ENCODE results near the gene PDGFD.

The PDGFD gene

DNA sequence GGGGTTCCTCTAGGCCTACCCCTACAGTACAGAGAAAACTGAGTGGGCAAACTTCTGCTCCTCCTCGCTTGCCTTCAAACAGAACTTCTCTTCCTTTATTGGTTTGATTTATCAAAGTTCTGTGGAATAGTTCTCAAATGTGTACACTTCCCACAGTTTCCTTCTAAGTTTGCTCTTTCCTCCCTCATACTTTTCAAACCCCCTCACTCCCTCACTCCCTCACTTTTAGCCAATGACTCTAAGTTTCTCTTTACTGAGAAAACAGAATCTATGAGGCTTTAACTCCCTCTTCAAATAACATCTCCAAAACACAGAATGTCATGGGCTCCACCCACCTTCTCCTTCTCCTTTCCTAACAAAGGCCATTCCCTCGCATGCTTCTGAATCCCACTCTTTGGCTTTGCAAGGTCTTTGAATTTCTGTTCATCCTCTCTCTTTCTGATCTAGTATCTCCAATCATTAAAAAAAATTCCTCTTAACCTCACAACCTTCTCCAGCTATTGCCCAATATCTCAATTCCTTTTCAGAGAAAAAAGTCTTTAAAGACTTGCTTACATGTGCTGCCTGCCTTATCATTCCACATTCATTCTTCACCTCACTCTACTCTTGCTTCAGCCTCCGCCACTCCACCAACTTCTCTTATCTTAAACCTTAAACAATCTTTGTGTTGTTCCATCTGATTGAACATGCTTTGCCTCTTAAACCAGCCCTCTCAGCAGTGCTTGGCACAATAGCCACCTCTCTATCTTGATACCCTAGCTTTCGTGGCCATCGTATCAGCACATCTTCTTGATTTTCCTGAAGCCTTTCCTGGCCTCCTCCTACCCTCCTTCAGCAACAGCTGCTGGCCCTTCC lies 70.3 kb downstream of the PDGFD start:
- DNase-seq (ENCODE audit: low spot score) = no peak

DNA sequence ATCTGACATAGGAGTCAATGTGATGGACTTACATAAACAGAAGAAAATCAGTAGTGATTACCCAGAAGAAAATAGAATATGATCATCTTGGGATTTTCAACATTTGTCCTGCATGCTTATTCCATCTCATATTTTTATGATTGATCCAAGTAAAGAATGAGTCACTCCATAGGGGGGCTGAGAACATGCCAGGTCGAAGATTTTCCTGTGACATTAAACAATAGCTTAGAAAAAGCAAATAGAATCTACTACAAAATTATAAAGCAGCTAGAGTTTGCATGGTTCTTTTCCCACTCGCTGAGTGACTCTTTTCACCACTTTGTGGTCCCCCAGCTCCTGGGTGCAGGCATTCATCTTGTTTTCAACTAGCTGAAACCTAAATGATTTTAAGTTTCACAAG lies 71.2 kb downstream of the PDGFD start:
- DNase-seq (ENCODE audit: low spot score) = no peak

DNA sequence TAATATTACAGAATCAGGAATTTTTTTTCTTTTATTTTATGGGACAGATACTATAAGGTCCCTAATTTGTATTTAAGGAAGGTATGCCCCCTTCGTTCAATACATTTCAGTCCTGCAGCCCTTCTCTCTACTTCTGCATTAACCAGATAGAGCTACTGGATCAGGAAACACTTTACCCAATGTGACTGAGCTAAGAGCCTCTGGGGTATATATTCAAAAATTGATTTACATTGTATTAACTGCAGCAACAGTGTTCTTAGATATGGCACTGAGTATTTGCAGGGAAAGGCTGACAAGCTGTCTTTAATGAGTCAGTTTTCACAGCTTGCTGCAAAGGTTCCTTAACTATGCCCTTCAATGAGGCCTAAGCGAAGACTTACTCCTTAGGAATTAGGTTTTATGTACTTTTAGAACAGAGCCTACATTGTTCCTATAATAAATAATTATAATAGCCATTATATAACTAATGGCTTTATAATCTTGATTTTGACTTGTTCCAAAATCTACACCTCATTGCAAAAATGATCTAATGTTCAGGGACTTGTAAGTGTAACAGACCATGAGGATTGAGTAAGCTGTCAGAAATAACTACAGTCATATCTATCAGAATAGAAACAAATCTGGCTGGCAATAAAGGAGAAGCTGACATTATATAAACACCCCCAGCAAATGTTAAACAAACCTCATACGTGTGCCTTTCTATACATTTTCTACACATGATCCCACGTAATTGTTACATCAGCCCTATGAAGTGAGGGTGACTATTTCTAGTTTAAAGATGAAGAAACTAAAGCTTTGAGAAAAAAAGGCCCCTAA lies 72.5 kb downstream of the PDGFD start:
- no peak for DNase-seq (ENCODE audit: low spot score)

DNA sequence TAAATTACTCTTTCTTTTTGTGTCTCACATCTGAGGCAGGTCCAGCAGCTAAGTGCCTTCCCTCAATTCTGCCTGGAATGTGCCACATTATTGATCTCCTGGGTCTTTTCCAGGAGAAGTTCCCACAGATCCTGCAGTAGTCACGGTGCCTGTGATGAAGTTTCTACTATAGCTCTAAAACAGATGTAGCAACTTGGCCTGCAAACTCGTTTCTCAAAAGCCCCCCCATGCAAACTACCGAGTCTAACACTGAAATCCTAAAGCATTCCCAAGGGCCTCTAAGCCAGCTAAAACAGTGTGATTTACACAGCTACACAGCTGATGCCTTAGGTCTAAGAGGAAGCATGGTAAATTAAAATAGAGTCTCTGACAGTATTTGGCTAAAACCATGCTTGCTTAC lies 73.2 kb downstream of the PDGFD start:
- no peak for DNase-seq (ENCODE audit: low spot score)

DNA sequence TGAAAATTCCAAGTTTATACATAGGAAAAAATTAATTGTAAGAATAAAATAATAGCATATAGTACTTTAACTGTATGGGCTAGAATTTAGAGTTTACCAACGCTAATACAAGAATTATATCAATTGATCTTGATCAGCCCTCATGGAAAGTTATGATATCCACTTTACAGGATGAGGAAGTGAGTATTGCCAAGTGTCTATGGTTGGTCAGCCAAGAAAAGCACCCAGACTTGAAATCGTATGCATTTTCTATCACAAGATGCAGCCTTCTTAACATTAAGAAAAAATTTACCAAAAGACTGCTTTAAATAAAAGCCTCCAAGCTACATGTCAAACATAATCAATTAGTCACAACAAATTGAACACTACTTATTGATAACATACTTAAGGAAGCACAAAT lies 74.5 kb downstream of the PDGFD start:
- DNase-seq (ENCODE audit: low spot score) = no peak

DNA sequence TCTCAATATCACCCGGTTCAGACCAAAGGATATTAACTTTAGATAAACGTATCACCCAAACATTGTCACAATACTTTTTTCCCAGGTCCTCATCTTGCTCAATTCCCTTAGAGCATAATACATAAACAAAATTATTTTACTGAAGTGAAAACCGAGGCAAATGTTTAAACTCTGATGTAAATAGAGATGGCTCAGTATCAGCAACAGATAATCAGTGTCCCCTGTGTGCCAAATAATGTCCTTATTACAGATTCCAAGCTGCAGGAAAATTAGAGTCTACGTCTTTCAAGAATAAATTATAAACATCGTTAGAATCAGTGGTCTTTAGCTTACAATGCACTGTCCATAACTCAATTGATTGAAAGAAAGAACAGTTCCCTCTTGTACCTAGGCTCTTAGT lies 77.3 kb downstream of the PDGFD start:
- DNase-seq (ENCODE audit: low spot score) = no peak

DNA sequence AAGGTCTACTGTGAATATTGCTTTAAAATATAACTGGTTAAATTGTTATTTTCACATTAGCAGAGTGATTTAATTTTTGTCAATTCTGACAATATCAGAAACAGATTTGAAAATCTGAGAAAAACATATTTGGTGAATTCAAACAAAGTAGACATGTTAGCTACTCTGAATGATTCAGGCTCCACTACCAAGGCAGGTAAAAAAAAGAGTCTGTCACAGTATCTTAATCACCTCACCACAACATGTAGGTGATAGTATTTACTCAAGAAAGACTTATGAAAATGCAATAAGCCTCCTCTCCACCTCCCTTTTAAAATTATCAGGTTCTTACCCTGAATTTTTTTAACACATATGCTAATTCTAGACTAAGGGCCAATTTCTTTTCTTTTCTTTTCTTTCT lies 85.0 kb downstream of the PDGFD start:
- DNase-seq (ENCODE audit: low spot score) = no peak

DNA sequence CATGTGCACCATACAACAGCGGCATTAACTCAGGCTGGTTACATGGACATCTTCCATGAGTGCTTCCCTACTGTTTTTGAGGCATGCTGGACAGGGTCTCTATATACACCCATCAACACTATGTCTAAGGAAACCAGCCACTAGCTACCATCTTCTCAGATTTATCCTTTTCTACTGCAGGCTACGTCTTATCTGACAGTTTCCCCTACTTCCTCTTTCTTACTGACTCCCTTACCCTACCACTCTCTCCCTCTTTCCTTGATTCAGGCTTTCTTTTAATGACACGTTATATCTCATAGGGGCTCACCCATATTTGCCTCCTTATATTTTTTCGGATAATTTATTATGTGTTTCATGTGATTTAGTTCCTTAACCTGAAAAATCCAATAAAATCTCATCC lies 85.7 kb downstream of the PDGFD start:
- no peak for DNase-seq (ENCODE audit: low spot score)

DNA sequence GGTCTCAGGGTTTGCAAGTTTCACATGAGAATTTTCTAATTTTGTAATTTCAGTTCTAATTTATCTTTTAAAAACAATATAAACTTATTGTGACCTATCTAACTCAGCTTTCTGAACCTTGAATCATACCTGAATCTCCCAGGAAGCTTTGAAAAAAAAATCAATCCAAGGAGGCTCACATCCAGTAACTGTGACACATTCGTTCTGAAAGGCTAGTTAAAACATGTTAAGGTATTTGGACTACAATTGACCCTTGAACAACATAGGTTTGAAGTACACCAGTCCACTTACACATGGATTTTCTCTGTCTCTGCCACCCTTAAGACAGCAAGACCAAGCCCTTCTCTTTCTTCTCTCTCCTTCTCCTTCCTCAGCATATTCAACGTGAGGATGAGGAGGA lies 87.5 kb downstream of the PDGFD start:
- no peak for DNase-seq (ENCODE audit: low spot score)

DNA sequence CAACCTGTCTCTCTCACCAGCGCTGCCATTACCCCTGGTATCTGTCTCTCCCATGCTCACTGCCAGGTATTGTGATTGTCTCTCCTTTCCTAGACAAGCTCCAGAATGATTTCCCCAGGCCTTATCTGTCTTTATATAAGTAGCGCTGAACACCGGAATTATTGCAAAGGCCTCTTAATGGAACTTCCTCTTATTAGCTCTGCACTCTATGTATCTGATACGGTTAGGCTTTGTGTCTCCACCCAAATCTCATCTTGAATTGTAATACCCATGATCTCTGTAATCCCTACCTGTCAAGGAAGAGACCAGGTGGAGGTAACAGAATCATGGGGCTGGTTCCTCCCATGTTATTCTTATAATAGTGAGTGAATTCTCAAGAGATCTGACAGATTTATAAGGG lies 88.2 kb downstream of the PDGFD start:
- no peak for DNase-seq (ENCODE audit: low spot score)

DNA sequence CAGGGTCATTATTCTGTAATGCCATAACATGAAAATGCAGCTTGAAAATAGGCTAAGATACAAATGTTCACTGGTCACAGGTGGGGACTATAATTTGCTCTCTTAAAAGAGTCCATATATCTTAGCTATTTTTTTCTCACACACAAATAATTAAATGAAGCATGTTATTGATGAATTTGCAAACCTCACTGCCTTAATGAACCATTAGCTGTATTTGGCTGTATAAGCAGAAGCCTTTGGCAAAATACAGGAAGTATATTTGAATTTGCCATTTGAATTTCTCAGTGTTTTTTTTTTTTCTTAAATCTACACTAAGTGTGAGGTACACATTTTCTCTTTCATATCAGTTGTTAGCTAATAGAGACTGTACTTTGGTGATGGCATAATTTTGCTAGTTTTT lies 88.9 kb downstream of the PDGFD start:
- no peak for DNase-seq (ENCODE audit: low spot score)

DNA sequence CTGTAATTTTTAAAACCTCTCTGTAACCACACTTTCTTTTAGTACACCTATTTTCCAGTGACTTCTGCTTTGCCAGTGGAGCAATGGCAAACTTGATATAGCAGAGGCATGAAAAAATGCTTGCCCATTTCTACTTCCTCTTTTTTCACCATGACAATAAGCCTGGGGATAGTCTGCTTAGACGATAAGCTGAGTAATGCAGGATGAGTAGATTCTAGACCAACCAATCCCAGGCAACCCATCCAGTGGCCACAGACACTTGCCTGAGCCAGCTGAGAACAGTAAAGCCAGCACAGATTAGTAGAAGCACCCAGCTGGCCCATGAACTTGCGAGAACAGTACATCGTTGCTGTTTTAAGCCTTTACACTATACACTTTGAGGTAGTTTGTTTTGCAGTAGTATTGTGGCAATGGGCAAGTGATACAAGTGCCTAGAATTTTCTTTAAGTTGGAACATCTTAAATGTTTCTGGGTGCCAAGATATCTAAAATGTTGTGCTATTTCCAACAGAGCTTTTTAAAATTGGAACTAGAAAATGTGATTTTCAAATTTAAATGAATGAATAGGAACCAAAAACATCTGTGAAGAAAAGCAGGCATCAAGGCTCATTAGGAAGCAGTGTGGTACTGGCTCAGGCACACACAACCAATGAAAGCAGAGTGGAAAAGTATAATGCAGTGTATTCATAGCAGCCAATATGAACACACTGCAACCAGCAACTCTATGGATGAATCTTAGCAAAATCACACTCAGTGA lies 89.8 kb downstream of the PDGFD start:
- DNase-seq (ENCODE audit: low spot score) = peak; percentile 19

DNA sequence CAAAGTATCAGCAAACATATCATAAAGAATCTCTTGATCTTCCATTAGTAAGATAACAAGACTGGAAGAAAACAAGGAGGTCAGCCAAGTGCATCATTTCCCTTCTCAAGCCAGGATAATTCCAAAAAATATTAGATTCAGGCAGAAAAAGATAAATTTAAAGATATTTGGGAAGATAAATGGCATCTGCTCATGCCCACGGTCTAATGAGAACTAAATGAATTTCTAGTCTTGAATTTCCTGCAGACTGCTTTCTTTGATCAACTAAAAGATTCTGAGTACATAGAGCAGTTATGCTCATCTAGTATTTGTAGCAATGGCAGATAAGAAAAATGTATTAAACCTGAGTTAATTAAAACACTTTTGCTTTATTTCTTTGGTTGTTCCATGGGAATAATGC lies 96.4 kb downstream of the PDGFD start:
- no peak for DNase-seq (ENCODE audit: low spot score)

DNA sequence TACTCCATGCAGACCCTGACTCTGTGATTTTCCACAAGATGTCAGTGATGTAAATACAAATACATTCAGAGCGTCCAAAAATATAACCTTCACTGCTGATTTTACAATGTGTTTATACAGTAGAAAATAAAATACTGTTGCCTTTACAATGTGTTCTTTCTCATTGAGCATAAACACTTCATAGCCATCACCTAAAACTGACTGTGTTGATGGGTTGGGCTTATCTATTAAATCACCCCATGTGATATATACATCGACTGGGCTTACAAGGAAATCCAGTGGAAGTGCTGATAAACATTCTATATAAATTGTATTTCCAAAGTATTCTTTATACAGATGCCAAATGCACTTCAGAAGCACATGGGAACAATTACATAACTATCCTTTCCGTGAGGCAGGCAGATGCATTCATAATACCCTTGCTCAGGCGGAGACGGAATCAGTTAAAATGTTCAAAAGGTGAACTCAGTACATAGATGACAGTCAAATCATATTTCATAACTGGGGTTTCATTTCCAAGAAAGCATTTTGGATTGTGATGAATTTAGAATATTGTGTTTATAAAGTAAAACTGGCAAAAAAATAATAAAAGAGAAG lies 99.8 kb downstream of the PDGFD start:
- DNase-seq (ENCODE audit: low spot score) = no peak

DNA sequence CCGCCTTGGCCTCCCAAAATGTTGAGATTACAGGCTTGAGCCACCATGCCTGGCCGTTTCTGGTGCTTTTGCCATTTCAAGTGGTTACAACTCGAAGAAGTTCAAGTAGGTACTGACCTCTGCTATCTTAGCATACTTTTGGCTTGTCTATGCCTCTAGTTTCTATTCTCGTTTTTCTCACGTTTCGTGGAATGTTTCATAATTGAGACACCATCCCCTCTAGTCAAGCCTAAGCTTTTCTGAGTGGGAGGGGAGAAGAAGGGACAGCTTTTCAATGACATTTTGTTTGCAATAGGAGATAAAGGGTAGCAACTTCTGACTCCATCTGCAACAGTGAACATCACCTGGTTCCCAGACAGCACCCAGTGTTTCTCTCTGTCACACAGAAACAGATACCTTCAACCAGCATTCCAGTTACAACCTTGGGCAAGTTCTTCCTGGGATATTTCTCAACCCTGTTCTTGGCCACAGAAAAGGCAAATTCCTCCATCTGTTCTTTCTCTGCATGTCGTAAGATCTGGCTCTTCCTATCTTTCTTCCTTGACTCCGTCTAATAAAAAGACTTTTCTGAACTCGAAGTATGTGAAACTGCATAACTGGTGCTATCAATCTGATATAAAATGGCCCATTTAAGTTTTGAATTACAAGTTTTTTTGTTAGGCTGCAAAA lies 102.0 kb downstream of the PDGFD start:
- DNase-seq (ENCODE audit: low spot score) = no peak

DNA sequence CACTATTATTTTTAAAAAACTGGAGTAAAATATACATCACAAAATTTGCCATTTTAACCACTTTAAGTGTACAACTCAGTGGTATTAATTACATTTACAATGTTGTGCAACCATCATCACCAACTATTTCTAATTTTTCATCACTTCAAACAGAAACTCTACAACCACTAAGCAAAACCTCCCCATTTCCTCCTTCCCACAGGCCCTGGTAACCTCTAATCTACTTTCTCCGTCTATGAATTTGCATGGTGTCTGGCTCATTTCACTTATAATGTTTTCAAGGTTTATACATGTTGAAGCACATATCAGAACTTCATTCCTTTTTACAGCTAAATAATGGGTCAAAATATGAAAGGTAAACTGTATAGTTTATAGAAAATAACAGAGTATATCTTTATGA lies 103.1 kb downstream of the PDGFD start:
- no peak for DNase-seq (ENCODE audit: low spot score)

DNA sequence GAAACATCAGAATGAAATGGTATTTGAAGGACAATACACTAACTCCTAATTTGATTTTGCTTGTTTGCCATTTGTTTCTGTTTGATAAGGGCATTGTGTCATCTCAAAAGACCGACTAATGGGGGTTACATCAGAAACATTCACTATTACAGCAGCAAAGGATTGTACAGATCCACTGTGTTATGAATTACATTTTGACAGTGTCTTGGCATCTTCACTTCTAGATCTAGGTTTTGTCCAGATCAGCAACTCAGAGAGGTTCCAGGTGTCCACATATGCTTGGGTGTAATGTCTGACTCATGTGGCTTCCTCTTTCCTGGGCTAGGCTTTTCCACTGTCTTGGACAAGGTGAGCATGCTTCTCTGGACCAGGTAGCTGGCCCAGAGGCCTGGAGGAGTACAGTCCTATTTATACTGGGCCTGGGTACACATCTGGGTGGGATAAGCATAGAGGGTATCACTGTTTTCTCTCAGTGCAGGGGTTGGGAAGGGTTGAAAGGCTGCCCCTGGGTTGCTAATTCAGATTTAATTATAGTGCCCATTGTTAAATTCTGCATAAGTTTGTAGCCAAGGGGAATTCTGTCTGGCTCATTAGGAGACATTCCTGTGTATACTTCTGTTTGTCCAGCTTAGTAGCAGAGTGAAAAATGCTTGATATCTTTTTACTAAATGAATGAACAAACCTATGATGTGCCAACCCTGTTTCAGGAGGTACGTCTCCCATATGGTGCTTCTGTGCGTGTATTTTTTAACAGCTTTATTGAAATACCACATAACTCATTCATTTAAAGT lies 103.7 kb downstream of the PDGFD start:
- DNase-seq (ENCODE audit: low spot score) = no peak

DNA sequence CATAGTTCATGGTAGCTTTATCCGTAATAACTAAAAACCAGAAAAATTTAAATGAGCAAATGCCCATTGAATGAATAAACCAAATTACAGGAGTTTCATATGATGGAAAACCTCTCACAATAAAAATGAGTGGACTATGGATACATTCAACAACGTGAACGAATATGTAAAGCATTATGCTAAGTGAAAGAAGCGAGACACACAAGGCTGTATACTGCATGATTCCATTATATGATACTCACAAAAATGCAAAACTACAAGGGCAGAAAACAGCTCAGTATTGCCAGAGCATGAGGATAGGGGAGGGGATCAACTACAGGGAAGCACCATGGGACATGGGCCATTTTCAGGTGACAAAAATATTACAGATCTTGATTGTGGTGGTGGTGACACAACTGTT lies 105.3 kb downstream of the PDGFD start:
- DNase-seq (ENCODE audit: low spot score) = no peak

DNA sequence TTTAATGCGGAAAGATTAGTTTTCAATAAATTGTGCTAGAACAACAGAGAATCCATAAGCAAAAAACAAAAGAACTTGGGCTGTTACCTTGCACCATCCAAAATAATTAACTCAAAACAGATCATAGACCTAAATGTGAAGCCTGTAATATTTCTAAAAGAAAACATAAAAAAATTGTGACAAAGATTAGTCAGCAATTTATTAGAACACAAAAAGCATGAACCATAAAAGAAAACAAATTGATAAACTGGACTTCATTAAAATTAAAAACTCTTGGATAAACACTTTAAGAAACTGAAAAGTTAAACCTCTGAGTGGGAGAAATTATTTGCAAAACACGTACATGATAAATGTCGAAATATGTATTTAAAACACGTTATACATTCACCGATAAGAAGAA lies 106.0 kb downstream of the PDGFD start:
- DNase-seq (ENCODE audit: low spot score) = no peak

DNA sequence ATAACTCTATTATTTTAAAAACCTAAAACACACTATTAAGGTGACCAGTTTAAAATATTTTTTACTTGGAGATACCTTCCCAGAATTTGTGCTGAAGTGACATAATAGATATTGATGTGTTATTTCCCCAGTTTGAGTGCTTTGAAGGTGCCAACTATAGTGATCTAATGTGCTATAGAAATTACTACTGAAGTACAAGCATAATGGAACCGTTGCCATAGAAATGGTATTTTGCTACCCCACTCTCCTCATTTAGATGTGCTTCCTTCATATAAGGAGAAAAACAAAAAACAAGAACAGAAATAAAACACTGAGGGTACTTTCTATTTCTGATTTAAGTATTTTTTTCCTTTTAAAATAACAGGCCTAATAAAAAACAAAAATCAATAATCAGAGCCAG lies 108.4 kb downstream of the PDGFD start:
- DNase-seq (ENCODE audit: low spot score) = no peak

All from Ammon's horn (tissue), 1 donor.